KOPT-K1 (cell line): ENCODE data around the gene PTPRJ.

Experiments
- H3K27ac ChIP-seq: fragments of 200-600 bp; sonication (generic); 2 replicates; pipeline ENCODE4 v1.5.1; 2016; ENCODE audit warnings: antibody characterized with exemption, mild to moderate bottlenecking, low read depth, low read length; ENCODE audit not compliant: poor library complexity, severe bottlenecking
- H3K36me3 ChIP-seq: fragments of 200-600 bp; sonication (generic); 2 replicates; pipeline ENCODE4 v1.5.1; 2017; ENCODE audit warnings: antibody characterized with exemption, mild to moderate bottlenecking, low read length, moderate library complexity; ENCODE audit not compliant: insufficient read depth
- H3K9me3 ChIP-seq: fragments of 200-600 bp; sonication (generic); 2 replicates; pipeline ENCODE4 v1.5.1; 2017; ENCODE audit warnings: antibody characterized with exemption, low read length, mild to moderate bottlenecking; ENCODE audit not compliant: insufficient read depth, poor library complexity, severe bottlenecking

Gene PTPRJ

DNA sequence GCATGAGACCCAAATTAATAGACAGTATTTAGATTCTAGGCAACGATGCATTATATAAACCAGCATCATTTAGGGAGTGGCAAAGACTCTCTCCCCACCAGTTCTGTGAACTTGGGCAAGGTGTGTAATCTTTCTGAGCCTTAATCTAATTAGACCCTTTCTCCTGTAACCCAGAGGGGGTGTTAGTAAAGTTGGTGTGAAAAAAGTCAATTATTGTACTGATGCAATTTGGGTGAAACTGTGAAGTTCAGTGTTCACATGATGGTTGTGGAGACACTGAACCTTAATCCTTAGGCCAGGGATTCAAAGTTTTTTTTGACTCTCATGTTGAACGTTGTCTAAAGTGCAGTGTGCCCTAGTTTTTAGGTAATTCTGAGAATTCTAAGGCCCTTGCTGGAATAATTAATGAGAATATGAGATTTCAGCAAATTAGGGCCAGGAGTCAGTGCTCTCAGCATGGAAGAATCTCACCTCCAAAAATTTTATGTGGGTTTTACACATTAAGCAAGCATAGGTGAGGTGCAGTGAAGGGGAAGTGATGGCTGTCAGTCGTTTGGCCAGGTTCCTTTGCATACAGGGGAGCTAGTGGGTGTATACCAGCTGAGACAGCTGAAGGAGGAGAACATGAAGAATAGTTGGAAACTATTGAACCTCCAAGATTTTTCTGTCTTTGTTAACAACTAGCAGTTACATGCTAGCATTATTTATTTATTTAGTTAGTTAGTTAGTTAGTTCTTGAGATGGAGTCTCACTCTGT, 94.2 kb downstream of the PTPRJ start:
- Histone ChIP-seq H3K36me3 (no peaks in the 10 kb centered on the region), H3K27ac (no peak overlapping the region), H3K9me3 (no peaks in the 10 kb centered on the region)

GRCh38 chr11:48075637-48076036, 95.3 kb downstream of the PTPRJ start:
- H3K27ac ChIP-seq, result no peak overlapping the region
- no peaks in the 10 kb centered on the region for H3K36me3 ChIP-seq
- no peaks in the 10 kb centered on the region for H3K9me3 ChIP-seq

DNA sequence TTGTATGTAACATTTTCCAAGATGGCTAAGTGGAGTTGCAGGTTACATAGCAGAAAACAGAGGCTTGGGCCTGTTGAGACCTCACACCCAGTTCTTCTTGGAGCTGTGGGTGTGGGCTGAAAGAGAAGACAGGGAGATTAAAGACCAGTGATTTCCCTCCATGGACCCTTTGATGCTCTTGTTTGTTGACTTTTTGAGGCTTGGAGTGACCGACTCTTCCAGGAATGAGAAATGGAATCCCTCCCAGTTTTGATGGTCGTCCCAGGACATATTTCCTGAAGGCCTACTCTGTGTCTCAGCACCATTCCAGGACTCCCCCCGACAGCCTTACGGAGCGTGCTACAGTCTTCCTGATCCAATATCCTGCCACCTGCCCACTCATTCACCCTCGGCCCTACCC, 96.9 kb downstream of the PTPRJ start:
- Histone ChIP-seq H3K27ac (no peak overlapping the region), H3K36me3 (no peaks in the 10 kb centered on the region), H3K9me3 (no peaks in the 10 kb centered on the region)

- no peak overlapping the region for H3K27ac ChIP-seq
- H3K9me3 ChIP-seq, result no peaks in the 10 kb centered on the region
- H3K36me3 ChIP-seq, result no peaks in the 10 kb centered on the region
These were observed 98.3 kb downstream of the PTPRJ start for GRCh38 chr11:48078689-48079088.

DNA sequence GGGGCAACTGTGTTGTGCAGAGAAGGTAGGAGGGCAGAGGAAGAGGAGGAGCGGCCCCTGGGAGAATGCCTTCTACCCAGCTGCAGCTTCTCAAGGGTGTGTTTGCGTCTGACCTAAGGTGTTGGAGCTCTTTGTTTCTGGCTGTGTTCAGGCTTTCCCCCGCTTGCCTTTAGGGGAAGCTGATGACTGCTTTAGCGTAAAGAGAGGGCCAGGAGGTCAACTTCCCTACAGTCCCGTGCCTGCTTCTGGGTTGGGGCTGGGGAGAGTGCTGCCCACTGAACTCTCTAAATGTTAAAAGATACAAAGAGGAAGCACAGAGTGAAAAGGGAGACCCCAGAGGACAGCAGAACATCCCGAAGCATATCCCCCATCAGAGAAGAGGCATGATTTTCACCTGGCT, 99.2 kb downstream of the PTPRJ start:
- Histone ChIP-seq H3K9me3 (peaks cover 5% of the 10 kb centered on the region), H3K36me3 (no peaks in the 10 kb centered on the region), H3K27ac (no peak overlapping the region)

GRCh38 chr11:48080301-48080861, 100.0 kb downstream of the PTPRJ start:
- Histone ChIP-seq H3K36me3 (no peaks in the 10 kb centered on the region), H3K27ac (no peak overlapping the region), H3K9me3 (peaks cover 5% of the 10 kb centered on the region)

- peaks cover 5% of the 10 kb centered on the region for H3K9me3 ChIP-seq
- H3K36me3 ChIP-seq, result no peaks in the 10 kb centered on the region
- no peak overlapping the region for H3K27ac ChIP-seq
These were observed 101.0 kb downstream of the PTPRJ start for GRCh38 chr11:48081151-48082010.

DNA sequence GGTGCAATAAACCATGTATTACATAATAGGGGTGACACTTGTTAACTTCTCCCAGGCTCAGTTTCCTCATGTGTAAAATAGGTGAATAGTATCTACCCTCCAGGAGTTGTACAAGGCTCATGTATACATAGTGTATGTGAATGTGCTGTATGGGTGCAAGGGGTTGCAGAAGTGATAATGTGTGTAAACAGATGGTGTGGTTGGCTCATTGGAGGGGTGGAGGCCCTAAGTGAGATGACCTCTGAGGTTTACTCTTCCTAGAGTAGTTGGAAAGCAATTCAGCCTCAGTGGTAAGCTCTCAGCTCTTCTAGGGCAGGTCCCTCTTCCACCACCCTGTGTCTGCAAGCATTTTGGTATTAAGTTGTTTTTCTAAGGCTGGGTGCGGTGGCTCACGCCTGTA, 102.4 kb downstream of the PTPRJ start:
- Histone ChIP-seq H3K9me3 (peaks cover 5% of the 10 kb centered on the region), H3K27ac (no peak overlapping the region), H3K36me3 (no peaks in the 10 kb centered on the region)

- Histone ChIP-seq H3K9me3 (peaks cover 5% of the 10 kb centered on the region), H3K36me3 (no peaks in the 10 kb centered on the region), H3K27ac (no peak overlapping the region)
These were observed 103.1 kb downstream of the PTPRJ start for GRCh38 chr11:48083421-48083820.

- Histone ChIP-seq H3K9me3 (peaks cover 5% of the 10 kb centered on the region), H3K36me3 (no peaks in the 10 kb centered on the region), H3K27ac (no peak overlapping the region)
These were observed 105.3 kb downstream of the PTPRJ start for GRCh38 chr11:48085688-48086087.

DNA sequence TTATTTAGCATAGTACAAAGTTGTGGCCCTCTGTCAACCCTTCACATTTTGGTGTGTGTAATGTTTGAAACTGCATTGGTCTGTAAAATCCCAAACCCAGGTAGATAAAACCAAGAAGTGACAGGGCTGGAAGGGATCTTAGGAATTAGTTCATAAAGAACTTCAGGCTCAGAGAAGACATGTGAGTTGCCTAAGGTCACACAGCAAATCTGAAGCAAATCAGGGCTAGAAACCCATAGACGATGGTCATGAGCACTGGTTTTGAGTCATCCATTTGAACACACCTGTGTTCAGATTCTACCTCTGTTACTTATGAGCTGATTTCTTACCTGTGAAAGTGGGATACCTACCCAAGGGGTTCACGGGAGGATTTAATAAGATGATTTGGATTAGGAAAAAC, 107.1 kb downstream of the PTPRJ start:
- no peak overlapping the region for H3K27ac ChIP-seq

GRCh38 chr11:48087974-48088681, 107.8 kb downstream of the PTPRJ start:
- no peak overlapping the region for H3K27ac ChIP-seq
- H3K9me3 ChIP-seq, result peaks cover 5% of the 10 kb centered on the region
- no peaks in the 10 kb centered on the region for H3K36me3 ChIP-seq

More for the DNA sequence above, 107.1 kb downstream of the PTPRJ start:
- H3K9me3 ChIP-seq, result peaks cover 5% of the 10 kb centered on the region
- no peaks in the 10 kb centered on the region for H3K36me3 ChIP-seq

DNA sequence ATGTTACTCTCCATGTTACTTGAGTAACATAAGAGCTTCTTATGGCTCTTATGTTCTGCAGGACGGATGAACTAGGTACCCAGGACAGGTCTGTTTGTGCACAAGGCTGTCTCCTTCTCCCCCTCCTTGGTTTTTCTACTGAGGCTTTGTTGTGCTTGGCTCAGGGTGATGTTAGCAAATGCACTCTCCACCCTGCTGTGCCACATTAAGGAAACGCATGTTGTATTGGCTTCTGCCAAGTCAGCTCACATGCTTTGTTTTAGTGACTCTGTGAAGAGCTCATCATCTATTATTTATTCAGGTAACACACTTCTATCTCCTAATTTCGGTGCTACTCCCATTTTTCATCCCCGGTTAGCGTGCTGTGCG, 108.3 kb downstream of the PTPRJ start:
- H3K36me3 ChIP-seq, result no peaks in the 10 kb centered on the region
- no peak overlapping the region for H3K27ac ChIP-seq
- H3K9me3 ChIP-seq, result peaks cover 5% of the 10 kb centered on the region

GRCh38 chr11:48090174-48090573, 109.8 kb downstream of the PTPRJ start:
- H3K36me3 ChIP-seq, result no peaks in the 10 kb centered on the region
- no peak overlapping the region for H3K27ac ChIP-seq
- H3K9me3 ChIP-seq, result no peaks in the 10 kb centered on the region
